Parathyroid adenoma (tissue), 2 donors: Measurements from ENCODE around the gene RNF115.
"Not testable (repeated sequence)": the region's sequence is repeated elsewhere in the genome, so short reads cannot be mapped to it uniquely, and the experiment has no call there.

Experiments used
- H2AFZ ChIP-seq: fragments of 300-600 bp; sonication (generic); one replicate; pipeline ENCODE4 v1.7.0; 2017; ENCODE audit warnings: antibody characterized with exemption, mild to moderate bottlenecking
- H3K27ac ChIP-seq: fragments of 300-600 bp; sonication (generic); one replicate; pipeline ENCODE4 v1.7.0; 2017
- H3K27me3 ChIP-seq: fragments of 300-600 bp; sonication (generic); one replicate; pipeline ENCODE4 v1.7.0; 2017; ENCODE audit warnings: low read length; ENCODE audit not compliant: control insufficient read depth, insufficient read depth
- H3K36me3 ChIP-seq: fragments of 300-600 bp; sonication (generic); one replicate; pipeline ENCODE4 v1.7.0; 2017; ENCODE audit warnings: low read length; ENCODE audit not compliant: control insufficient read depth, insufficient read depth
- H3K4me1 ChIP-seq: fragments of 300-600 bp; sonication (generic); one replicate; pipeline ENCODE4 v1.7.0; 2017; ENCODE audit warnings: control low read depth
- H3K4me2 ChIP-seq: fragments of 300-600 bp; sonication (generic); one replicate; pipeline ENCODE4 v1.7.0; 2017; ENCODE audit warnings: low read length
- H3K4me3 ChIP-seq: fragments of 300-600 bp; sonication (generic); one replicate; pipeline ENCODE4 v1.7.0; 2017; ENCODE audit warnings: low read depth, low read length
- H3K79me2 ChIP-seq: fragments of 300-600 bp; sonication (generic); one replicate; pipeline ENCODE4 v1.7.0; 2017; ENCODE audit warnings: control low read depth
- H3K9ac ChIP-seq: fragments of 300-600 bp; sonication (generic); one replicate; pipeline ENCODE4 v1.7.0; 2017; ENCODE audit warnings: mild to moderate bottlenecking
- H3K9me3 ChIP-seq: fragments of 300-600 bp; sonication (generic); one replicate; pipeline ENCODE4 v1.7.0; 2017; ENCODE audit warnings: low read length; ENCODE audit not compliant: control insufficient read depth
- CTCF ChIP-seq: fragments of 300-600 bp; sonication (generic); IDR thresholded peaks from one replicate; pipeline ENCODE4 v1.7.0; 2017; ENCODE audit warnings: antibody characterized with exemption, mild to moderate bottlenecking
- donor health status: primary hyperparathyroidism.

The RNF115 gene

GRCh38 chr1:145828367-145829026, 4.6 kb upstream of the RNF115 start:
- H3K36me3 ChIP-seq: no peaks in the 10 kb centered on the region
- H3K9me3 ChIP-seq: no peaks in the 10 kb centered on the region
- no peaks in the 10 kb centered on the region for H3K27me3 ChIP-seq
- H3K79me2 ChIP-seq: peaks cover 2% of the 10 kb centered on the region
- no peaks in the 10 kb centered on the region for H3K4me1 ChIP-seq
- no peak for TF ChIP-seq CTCF
- H2AFZ ChIP-seq: no peak overlapping the region
- H3K27ac ChIP-seq: no peak overlapping the region
- no peak overlapping the region for H3K4me2 ChIP-seq
- H3K9ac ChIP-seq: no peak overlapping the region
- H3K4me3 ChIP-seq: no peak overlapping the region

- Histone ChIP-seq H3K4me3 (no peak overlapping the region), H3K27ac (no peak overlapping the region), H3K27me3 (no peaks in the 10 kb centered on the region), H3K9me3 (no peaks in the 10 kb centered on the region), H3K36me3 (no peaks in the 10 kb centered on the region), H3K9ac (no peak overlapping the region), H3K4me2 (no peak overlapping the region), H3K4me1 (no peaks in the 10 kb centered on the region), H3K79me2 (peaks cover 2% of the 10 kb centered on the region), H2AFZ (no peak overlapping the region)
- TF ChIP-seq CTCF: no peak
Measured at GRCh38 chr1:145827966-145828365, 4.1 kb upstream of the RNF115 start.

- no peak overlapping the region for H3K27ac ChIP-seq
- H3K9me3 ChIP-seq: no peaks in the 10 kb centered on the region
- H3K4me1 ChIP-seq: no peaks in the 10 kb centered on the region
- no peaks in the 10 kb centered on the region for H3K36me3 ChIP-seq
- H3K9ac ChIP-seq: no peak overlapping the region
- H2AFZ ChIP-seq: no peak overlapping the region
- no peak overlapping the region for H3K4me2 ChIP-seq
- H3K4me3 ChIP-seq: no peak overlapping the region
- no peaks in the 10 kb centered on the region for H3K27me3 ChIP-seq
- H3K79me2 ChIP-seq: peaks cover 2% of the 10 kb centered on the region
- TF ChIP-seq CTCF: no peak
Measured at GRCh38 chr1:145826030-145826429, 2.1 kb upstream of the RNF115 start.

- Histone ChIP-seq H3K4me1 (no peaks in the 10 kb centered on the region), H3K4me3 (peak overlapping the region; percentile 75), H3K79me2 (peaks cover 2% of the 10 kb centered on the region), H3K27me3 (no peaks in the 10 kb centered on the region), H3K9me3 (no peaks in the 10 kb centered on the region), H3K9ac (no peak overlapping the region), H3K4me2 (peak overlapping the region; percentile 88), H3K36me3 (no peaks in the 10 kb centered on the region), H3K27ac (peak overlapping the region; percentile 86), H2AFZ (peak overlapping the region; percentile 79)
- TF ChIP-seq CTCF: no peak
Measured at GRCh38 chr1:145824499-145824842, 576 bp upstream of the RNF115 start.

- H3K36me3 ChIP-seq, H3K79me2 ChIP-seq, H3K27me3 ChIP-seq, H2AFZ ChIP-seq, H3K4me1 ChIP-seq, H3K27ac ChIP-seq, H3K4me2 ChIP-seq, H3K4me3 ChIP-seq, H3K9me3 ChIP-seq, H3K9ac ChIP-seq: not testable (repeated sequence)
Measured at GRCh38 chr1:145822779-145823331, 1.0 kb downstream of the RNF115 start.

- not testable (repeated sequence) for H3K4me2 ChIP-seq, H3K27ac ChIP-seq, H2AFZ ChIP-seq, H3K9ac ChIP-seq, H3K79me2 ChIP-seq, H3K27me3 ChIP-seq, H3K4me1 ChIP-seq, H3K36me3 ChIP-seq, H3K4me3 ChIP-seq, H3K9me3 ChIP-seq
Measured at GRCh38 chr1:145818095-145818494, 5.8 kb downstream of the RNF115 start.

- H3K27me3 ChIP-seq, H3K9me3 ChIP-seq, H3K36me3 ChIP-seq, H2AFZ ChIP-seq, H3K9ac ChIP-seq, H3K79me2 ChIP-seq, H3K4me2 ChIP-seq, H3K27ac ChIP-seq, H3K4me1 ChIP-seq, H3K4me3 ChIP-seq: not testable (repeated sequence)
Measured at GRCh38 chr1:145812977-145813810, 10.7 kb downstream of the RNF115 start.
